ENCODE results near the gene MEG3.

GRCh38 chr14:100884456-100884855, 58.5 kb downstream of the MEG3 start:
- TF ChIP-seq ZNF384 (IDR thresholded peaks at IDR 0.05), result no peak
- TF ChIP-seq ARNT (IDR thresholded peaks at IDR 0.05), result no peak
- TF ChIP-seq ELF4 (IDR thresholded peaks at IDR 0.05), result no peak
- TF ChIP-seq FOXK2 (IDR thresholded peaks at IDR 0.05), result no peak
- TF ChIP-seq NFRKB (IDR thresholded peaks at IDR 0.05), result no peak
- no peak for TF ChIP-seq SUZ12 (IDR thresholded peaks at IDR 0.05)
- TF ChIP-seq CTBP1 (IDR thresholded peaks at IDR 0.05; ENCODE audit: borderline replicate concordance), result no peak

Data from HEK293T (cell line).